Endothelial cell of umbilical vein (primary cell): Measurements from ENCODE around the gene TEAD4. TPM values are rescaled to one million over a fixed set of nuclear protein-coding genes. Genes with fewer than 3 reads are reported as not detected.
A peak's percentile ranks its signal among the peaks of the same experiment; 100 is the strongest.

Source experiments
- BruUV-seq: library from RNA; stranded (reverse); fragments of 400-500 nt; replicated peaks from 2 replicates; lab custom pipeline; 2021; lab: Mats Ljungman, UMichigan
- CTCF ChIA-PET: fragments of 300-600, 350-600 bp; sonication (Branson Sonifier 250); formaldehyde crosslinking; loops from one replicate; lab custom pipeline; 2021; ENCODE audit warnings: antibody characterized with exemption, inconsistent platforms; lab: Charles Lee
- POLR2A ChIA-PET: fragments of 300-600, 350-600 bp; sonication (Branson Sonifier 250); formaldehyde crosslinking; loops from one replicate; lab custom pipeline; 2021; ENCODE audit warnings: antibody characterized with exemption, inconsistent platforms; lab: Charles Lee
- DNase-seq: peaks from one replicate; pipeline ENCODE4 v3.0.0-alpha.2; 2011; ENCODE audit warnings: low read depth, low spot score
- FAIRE-seq: peaks from 2 replicates; lab custom pipeline; 2011; peaks lifted over from hg19 to GRCh38; lab: Jason Lieb, UNC
- H2AFZ ChIP-seq: 2 replicates; pipeline ENCODE4 v1.6.0; 2012; ENCODE audit warnings: low read depth, low read length, control low read depth, inconsistent platforms
- H3K27ac ChIP-seq: 2 replicates; pipeline ENCODE4 v1.5.1; 2011; ENCODE audit warnings: low read depth, mild to moderate bottlenecking, control low read depth, low read length, moderate library complexity; ENCODE audit not compliant: insufficient read depth
- H3K27me3 ChIP-seq, 2 experiments: 2 replicates each; pipeline versions ENCODE4 v1.6.0 to v1.6.1; 2011; ENCODE audit warnings: low read length in 2 of 2, mixed read lengths in 1 of 2; ENCODE audit not compliant: control insufficient read depth in 2 of 2, insufficient read depth in 2 of 2
- H3K36me3 ChIP-seq, 2 experiments: 2 replicates in 1 of 2; 3 replicates in 1 of 2; pipeline ENCODE4 v1.5.1; 2011; ENCODE audit warnings: low read length in 2 of 2, mild to moderate bottlenecking in 1 of 2, moderate library complexity in 1 of 2; ENCODE audit not compliant: control insufficient read depth in 2 of 2, insufficient read depth in 2 of 2; ENCODE audit errors: extremely low read depth in 1 of 2
- H3K4me1 ChIP-seq: 3 replicates; pipeline ENCODE4 v1.5.1; 2011; ENCODE audit warnings: mild to moderate bottlenecking, low read length; ENCODE audit not compliant: control insufficient read depth, insufficient read depth; ENCODE audit errors: extremely low read depth
- H3K4me2 ChIP-seq: 2 replicates; pipeline ENCODE4 v1.6.1; 2011; ENCODE audit warnings: low read length, control low read depth, mixed read lengths; ENCODE audit not compliant: insufficient read depth
- H3K4me3 ChIP-seq, 3 experiments: fragments of 200-600 bp in 1 of 3; sonication (generic), shearing (Covaris generic) in 1 of 3; replicated peaks in 1 of 3; 2 replicates each; pipeline ENCODE4 v1.5.1; 2011 to 2016; ENCODE audit warnings: control low read depth in 3 of 3, low read length in 3 of 3, mild to moderate bottlenecking in 2 of 3, inconsistent platforms in 1 of 3, low read depth in 1 of 3, moderate library complexity in 1 of 3; ENCODE audit not compliant: insufficient read depth in 1 of 3
- H3K79me2 ChIP-seq: 2 replicates; pipeline ENCODE4 v1.6.0; 2012; ENCODE audit warnings: low read length, inconsistent platforms; ENCODE audit not compliant: control insufficient read depth, insufficient read depth
- H3K9ac ChIP-seq: replicated peaks from 2 replicates; pipeline ENCODE3; 2011; ENCODE audit warnings: low read length, control low read depth; ENCODE audit not compliant: insufficient read depth; ENCODE audit errors: extremely low read depth
- H3K9me1 ChIP-seq: replicated peaks from 3 replicates; pipeline ENCODE4 v1.6.0; 2011; ENCODE audit warnings: mild to moderate bottlenecking, low read length; ENCODE audit not compliant: control insufficient read depth, insufficient read depth; ENCODE audit errors: extremely low read depth
- H3K9me3 ChIP-seq: replicated peaks from 2 replicates; pipeline ENCODE4 v1.5.1; 2012; ENCODE audit warnings: low read length, inconsistent platforms; ENCODE audit not compliant: control insufficient read depth, insufficient read depth
- H4K20me1 ChIP-seq: replicated peaks from 2 replicates; pipeline ENCODE3; 2011; ENCODE audit warnings: mild to moderate bottlenecking, low read length; ENCODE audit not compliant: control insufficient read depth, insufficient read depth; ENCODE audit errors: extremely low read depth
- CTCF ChIP-seq, 2 donors: IDR thresholded peaks; 1 replicate in 1 of 2; 2 replicates in 1 of 2; pipeline ENCODE4 v1.5.1; 2011; ENCODE audit warnings: low read length in 2 of 2, mild to moderate bottlenecking in 2 of 2, moderate library complexity in 2 of 2, control low read depth in 1 of 2, inconsistent platforms in 1 of 2, low read depth in 1 of 2; ENCODE audit not compliant: insufficient read depth in 1 of 2; ENCODE audit errors: extremely low read depth in 1 of 2
- EZH2 ChIP-seq: IDR thresholded peaks from 2 replicates; pipeline ENCODE4 v1.6.1; 2012; ENCODE audit warnings: borderline replicate concordance, low read depth, mild to moderate bottlenecking, moderate library complexity, low read length, inconsistent platforms; ENCODE audit not compliant: severe bottlenecking
- FOS ChIP-seq: IDR thresholded peaks from 2 replicates; pipeline ENCODE4 v1.6.1; 2011; ENCODE audit warnings: mild to moderate bottlenecking, low read length, moderate library complexity, borderline replicate concordance; ENCODE audit not compliant: insufficient read depth
- GATA2 ChIP-seq: IDR thresholded peaks from 2 replicates; pipeline ENCODE4 v1.7.0; 2011; ENCODE audit warnings: low read depth, mild to moderate bottlenecking, moderate library complexity, mixed read lengths, low read length; ENCODE audit not compliant: insufficient read length, insufficient read depth
- JUN ChIP-seq: IDR thresholded peaks from 2 replicates; pipeline ENCODE4 v1.6.1; 2011; ENCODE audit warnings: borderline replicate concordance, low read depth; ENCODE audit not compliant: insufficient read length, insufficient read depth
- MYC ChIP-seq: IDR thresholded peaks from one replicate; pipeline ENCODE4 v1.6.1; 2011; ENCODE audit warnings: mild to moderate bottlenecking, low read depth, low read length
- POLR2A ChIP-seq: IDR thresholded peaks from 2 replicates; pipeline ENCODE4 v1.6.1; 2012; ENCODE audit warnings: low read depth, mild to moderate bottlenecking, control low read depth, low read length
- POLR2AphosphoS5 ChIP-seq: IDR thresholded peaks from 2 replicates; pipeline ENCODE4 v1.6.1; 2012; ENCODE audit warnings: low read depth, mild to moderate bottlenecking, control low read depth, low read length, moderate library complexity; ENCODE audit not compliant: insufficient read depth
- dilution Hi-C: fragments of 300-500 bp; cut with MboI; formaldehyde crosslinking; loops from one replicate; pipeline ENCODE4 v1.15.0; 2019; ENCODE audit warnings: low sequenced_read_pairs; ENCODE audit not compliant: extremely low pct_ligation_motif_present
- intact Hi-C: fragments of 100-400 bp; cut with micrococcal nuclease; formaldehyde crosslinking; loops from one replicate; pipeline ENCODE4 v1.10.0; 2022
- polyA plus RNA-seq, 4 experiments: library from polyadenylated mRNA; depleted of rRNA in 3 of 4; stranded (reverse) in 3 of 4; unstranded in 1 of 4; fragments of >200 nt; gene quantifications; 2 replicates each; pipeline versions ENCODE4 v1.2.1 to v1.2.3, GENCODE V29; 2011 to 2012; ENCODE audit warnings: missing spikeins in 1 of 4
- total RNA-seq: library from RNA; stranded (reverse); gene quantifications from 2 replicates; pipeline ENCODE4 v1.2.3, GENCODE V29; 2021
- TF ChIP-seq, protein P1 (sequence below): IDR thresholded peaks from 2 replicates; pipeline ENCODE4 v1.6.1; 2011; ENCODE audit not compliant: insufficient read depth, insufficient read length

TEAD4 gene
- total and polyA plus RNA-seq, 2 donors (not counting 3 experiments of a cell fraction or from before 2014, with no cell fraction given) = 34.4 to 46.0 TPM

DNA sequence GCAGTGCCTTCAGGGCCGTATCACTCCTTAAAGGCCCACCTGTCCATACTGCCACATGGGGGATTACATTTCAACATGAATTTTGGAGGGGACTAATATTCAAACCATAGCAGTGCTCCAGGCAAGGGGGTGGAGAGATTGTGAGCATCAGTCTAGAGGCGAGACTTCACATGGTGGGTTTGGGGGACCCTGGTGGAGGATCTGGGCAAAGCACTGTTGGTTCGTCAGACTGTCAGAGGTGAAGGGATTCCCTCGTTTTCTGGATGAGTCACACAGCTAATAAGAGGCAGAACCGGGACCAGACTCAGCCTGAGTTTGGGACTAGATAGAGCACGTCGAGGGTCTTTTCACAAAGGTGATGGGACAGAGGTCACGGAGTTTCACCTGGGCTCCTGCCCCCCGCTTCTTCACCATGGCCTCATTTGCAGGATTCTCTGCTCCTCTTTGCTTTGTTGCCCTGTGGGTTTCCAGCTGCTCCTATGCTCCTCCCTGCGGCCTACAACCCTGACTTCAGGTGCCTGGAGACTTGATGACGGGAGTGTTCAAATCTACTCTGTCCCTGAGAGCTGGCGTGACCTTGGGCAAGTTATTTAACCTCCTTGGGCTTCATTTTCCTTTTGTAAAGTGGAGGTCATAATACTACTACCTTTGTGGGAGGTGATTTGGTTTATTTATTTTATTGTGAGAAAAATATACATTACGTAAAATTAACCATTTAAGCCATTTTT lies 41.5 kb downstream of the TEAD4 start:
- no peaks in the 10 kb centered on the region for H3K27me3 ChIP-seq
- dilution Hi-C loops = no loop called here
- ChIA-PET POLR2A (no interaction called here), CTCF (no interaction called here)
- H3K9me1 ChIP-seq = no peaks in the 10 kb centered on the region
- H4K20me1 ChIP-seq = no peaks in the 10 kb centered on the region
- no peak overlapping the region for H3K27ac ChIP-seq
- H2AFZ ChIP-seq = no peak overlapping the region
- FAIRE-seq (no peak), DNase-seq (no peak)
- TF ChIP-seq FOS = no peak
- no peak for TF ChIP-seq JUN
- TF ChIP-seq POLR2A = no peak
- no peak for TF ChIP-seq EZH2
- no peak for TF ChIP-seq MYC
- TF ChIP-seq POLR2AphosphoS5 = no peak
- TF ChIP-seq GATA2 = no peak
- peak in 1 of 2 donors; percentile 8 for TF ChIP-seq CTCF (IDR thresholded peaks at IDR 0.05; ENCODE audit: extremely low read depth in 1 of 2, insufficient read depth in 1 of 2, low read depth in 1 of 2, low read length in 2 of 2)
- TF ChIP-seq, protein P1, sequence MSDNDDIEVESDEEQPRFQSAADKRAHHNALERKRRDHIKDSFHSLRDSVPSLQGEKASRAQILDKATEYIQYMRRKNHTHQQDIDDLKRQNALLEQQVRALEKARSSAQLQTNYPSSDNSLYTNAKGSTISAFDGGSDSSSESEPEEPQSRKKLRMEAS = no peak
- H3K4me2 ChIP-seq = no peak overlapping the region
- no peak overlapping the region for H3K4me3 ChIP-seq
- intact Hi-C loops = no loop called here
- H3K4me1 ChIP-seq = no peaks in the 10 kb centered on the region
- no peak overlapping the region for H3K9ac ChIP-seq
- BruUV-seq = no TSS peak
- H3K9me3 ChIP-seq = no peaks in the 10 kb centered on the region
- peaks cover 2% of the 10 kb centered on the region for H3K79me2 ChIP-seq
- peaks cover 0 to 12% of the 10 kb centered on the region in 2 experiments for H3K36me3 ChIP-seq
